ACHN (cell line): ENCODE measurements around the gene THSD7B.
"Not testable (repeated sequence)": the region's sequence is repeated elsewhere in the genome, so short reads cannot be mapped to it uniquely, and the experiment has no call there.

Experiments
- DNase-seq: peaks from one replicate; pipeline ENCODE4 v3.0.0-alpha.2; 2015
- in situ Hi-C: cut with HindIII; loops from 2 replicates; pipeline ENCODE4 v1.10.0; 2017; ENCODE audit warnings: low sequenced_read_pairs, low pct_ligation_motif_present, low pct_unique_long_range_greater_than_20kb

The THSD7B gene

DNA sequence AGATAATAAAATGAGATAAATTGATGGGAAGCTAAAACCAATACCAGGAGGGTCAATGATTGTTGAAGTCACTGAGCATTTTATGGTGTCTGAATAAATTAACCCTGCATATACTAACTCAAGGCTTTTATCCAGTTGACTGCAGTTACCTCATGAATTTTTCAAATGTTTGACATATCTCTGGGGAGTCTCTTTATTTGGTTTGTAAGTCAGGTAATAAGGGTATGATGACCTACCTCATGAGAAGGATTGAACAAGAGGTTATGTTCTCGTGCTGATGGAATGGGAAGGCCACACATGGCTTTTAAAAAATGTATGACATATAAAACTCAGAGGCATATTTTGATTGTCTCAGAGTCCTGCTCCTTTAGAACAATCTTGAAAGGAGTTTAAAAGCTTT is 237.6 kb downstream of the THSD7B start:
- no peak for DNase-seq
- in situ Hi-C loops: no loop called here

DNA sequence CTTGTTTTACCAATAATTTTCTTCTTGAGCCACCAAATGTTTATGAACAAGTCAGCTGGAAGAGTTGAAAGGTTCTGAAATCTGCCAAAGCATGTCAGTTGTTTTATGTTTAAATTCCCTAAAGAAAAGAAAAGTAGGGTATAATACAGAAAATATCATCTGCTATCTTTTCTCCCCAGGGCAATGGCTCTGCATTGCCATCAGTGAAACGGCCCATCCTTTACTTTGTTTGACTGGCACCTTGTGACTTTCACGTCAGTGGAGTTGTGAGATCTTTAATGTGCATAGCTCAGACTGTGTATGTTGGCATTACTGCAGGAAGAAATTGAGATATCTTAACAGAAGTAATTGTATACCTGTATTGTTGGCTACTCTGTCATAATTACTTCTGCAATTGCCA is 239.9 kb downstream of the THSD7B start:
- DNase-seq: no peak
- in situ Hi-C loops: no loop called here

DNA sequence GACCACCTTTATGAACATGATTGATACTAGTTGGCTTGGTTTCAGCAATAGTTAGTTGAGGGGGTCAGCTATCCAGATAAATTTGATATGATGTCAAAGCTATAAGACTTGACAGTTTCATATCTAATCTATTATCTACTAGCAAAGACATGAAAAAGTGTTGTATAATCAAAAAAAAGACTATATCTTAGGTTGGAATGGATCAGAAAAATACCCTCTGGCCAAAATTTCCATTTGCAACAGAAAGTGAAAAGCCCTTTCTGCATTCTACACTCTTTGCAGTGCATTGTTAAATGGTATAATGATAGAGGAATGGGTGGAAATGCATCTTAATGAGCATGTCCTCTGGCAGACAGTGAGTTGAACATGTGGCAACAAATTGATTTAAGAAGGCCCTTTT is 242.6 kb downstream of the THSD7B start:
- in situ Hi-C loops: no loop called here
- DNase-seq: no peak

DNA sequence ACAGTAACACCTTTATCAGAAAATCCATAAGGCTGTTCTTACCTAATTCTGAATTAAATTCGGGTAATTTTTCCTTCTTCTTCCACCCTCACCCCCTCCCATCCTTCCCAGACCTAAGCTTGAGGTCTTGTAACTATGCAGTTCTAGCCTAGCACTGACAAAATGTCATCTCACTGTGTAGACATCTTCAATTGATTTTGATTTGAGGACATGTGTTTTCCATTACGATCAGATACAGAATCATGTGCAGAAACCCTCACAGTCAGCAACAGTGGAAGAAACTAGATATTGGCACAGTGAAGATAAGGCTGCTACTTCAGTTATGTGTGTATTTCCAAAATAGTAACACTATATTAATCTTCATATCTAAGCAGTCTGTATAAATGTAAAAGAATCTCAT is 244.6 kb downstream of the THSD7B start:
- in situ Hi-C loops: no loop called here
- no peak for DNase-seq

GRCh38 chr2:137020452-137021196 is 255.3 kb downstream of the THSD7B start:
- in situ Hi-C loops: no loop called here
- no peak for DNase-seq

- in situ Hi-C loops: no loop called here
- DNase-seq: no peak
These were observed 256.4 kb downstream of the THSD7B start for GRCh38 chr2:137021763-137022162.

DNA sequence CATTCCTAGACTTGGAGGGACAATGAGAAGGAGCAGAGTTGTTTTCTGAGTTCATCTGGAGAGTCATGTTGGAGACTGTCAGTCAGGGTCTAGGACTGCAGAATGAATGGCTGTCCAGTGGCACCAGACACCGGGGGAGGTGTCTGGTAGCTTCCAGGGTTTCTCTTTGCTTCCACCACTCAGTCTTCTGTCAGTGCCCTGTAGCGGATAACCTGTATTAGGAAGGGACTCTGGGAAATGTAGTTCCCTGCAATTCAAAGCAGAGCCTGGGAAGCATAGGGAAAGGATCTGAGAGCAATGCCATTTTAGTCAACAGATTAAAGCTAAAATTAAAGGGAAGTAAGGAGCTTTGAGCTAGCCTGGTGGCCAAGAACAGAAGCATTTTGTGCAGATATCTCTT is 257.9 kb downstream of the THSD7B start:
- DNase-seq: no peak
- in situ Hi-C loops: no loop called here

- in situ Hi-C loops: no loop called here
- no peak for DNase-seq
These were observed 266.4 kb downstream of the THSD7B start for GRCh38 chr2:137031731-137032130.

- DNase-seq: no peak
- in situ Hi-C loops: no loop called here
These were observed 271.3 kb downstream of the THSD7B start for GRCh38 chr2:137036619-137037018.

DNA sequence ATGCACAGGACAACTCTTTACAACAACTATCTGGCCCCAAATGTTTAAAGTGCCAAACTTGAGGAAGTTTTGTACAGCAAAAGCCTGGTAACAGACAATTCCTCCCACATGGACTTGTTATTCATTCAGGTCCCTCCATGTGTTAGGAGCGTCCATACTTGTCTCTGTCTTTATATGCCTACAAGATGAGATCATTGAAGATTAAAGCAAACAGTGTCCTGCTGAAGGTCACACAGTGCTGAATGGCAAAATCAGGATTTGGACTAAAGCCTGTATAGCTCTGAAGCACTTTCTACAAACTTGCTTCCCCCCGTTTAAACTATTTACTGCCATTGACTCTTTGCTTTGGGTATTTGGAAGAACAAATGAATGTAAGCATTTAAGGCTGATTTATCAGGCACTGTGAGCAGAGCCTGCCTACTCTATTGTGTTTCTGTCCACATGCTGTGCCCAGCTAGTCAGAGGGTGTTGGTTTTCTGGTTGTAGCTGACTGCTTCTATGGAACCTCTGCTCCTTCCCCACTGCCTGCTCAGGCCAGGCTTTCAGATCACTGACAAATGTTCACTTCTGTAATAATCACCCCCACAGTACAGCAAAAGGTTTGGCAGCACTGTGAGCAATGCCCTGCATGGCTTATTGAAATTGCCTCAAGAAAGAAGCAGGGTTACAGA is 274.3 kb downstream of the THSD7B start:
- no peak for DNase-seq

DNA sequence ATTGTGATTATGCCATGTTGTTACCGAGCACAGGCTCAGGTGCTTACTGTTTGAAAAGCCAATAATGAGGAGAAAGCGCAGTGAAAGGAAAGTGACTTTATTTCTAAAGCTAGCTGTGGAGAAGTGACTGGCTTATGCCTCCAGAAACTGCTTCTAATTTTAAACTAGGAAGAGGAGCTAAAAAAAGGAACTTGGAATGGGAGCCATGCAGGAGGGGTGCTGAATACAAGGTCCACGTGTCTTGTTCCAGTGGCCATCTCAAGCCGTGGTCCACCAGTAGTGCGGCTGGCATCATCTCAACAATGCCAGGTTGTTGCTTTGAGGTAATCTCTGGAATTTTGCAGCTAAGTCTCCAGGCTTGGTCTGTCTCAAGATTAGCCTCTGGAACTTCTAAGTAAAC is 282.0 kb downstream of the THSD7B start:
- no peak for DNase-seq
- in situ Hi-C loops: no loop called here

More for the DNA sequence above, 274.3 kb downstream of the THSD7B start:
- in situ Hi-C loops: no loop called here

- no peak for DNase-seq
- in situ Hi-C loops: no loop called here
These were observed 283.1 kb downstream of the THSD7B start for GRCh38 chr2:137048455-137048854.

GRCh38 chr2:137049518-137049917 is 284.2 kb downstream of the THSD7B start:
- in situ Hi-C loops: no loop called here
- no peak for DNase-seq

- DNase-seq: peak; percentile 26
- in situ Hi-C loops: no loop called here
These were observed 285.6 kb downstream of the THSD7B start for GRCh38 chr2:137050949-137051348.

DNA sequence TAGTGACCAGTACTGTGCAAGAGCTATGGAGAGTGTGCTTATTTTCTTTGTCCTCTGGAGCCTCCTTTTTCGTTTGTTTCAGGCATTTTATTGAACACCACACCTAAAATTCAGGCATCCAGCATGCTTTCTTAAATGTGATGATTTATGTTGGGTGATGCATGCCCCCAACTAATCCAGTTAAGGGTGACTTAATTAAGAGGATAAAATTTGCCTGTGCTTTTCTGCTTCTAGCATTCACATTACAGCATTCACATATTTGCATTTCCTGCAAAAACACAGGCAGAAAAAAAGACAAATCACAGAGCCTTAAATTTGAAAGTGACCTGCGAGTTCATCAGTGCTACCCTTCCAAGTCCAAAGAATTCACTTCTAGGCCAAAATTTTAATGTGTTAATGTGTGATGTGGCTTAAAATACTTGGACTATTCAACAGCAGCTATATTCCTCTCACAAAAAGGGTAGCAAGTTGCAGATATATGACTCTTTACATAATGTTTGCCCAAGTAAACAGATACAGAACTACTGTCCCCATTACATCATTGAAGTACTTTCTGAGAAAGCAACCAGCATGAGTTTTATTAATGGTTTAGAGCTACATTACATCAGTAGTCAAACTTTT is 286.5 kb downstream of the THSD7B start:
- no peak for DNase-seq
- in situ Hi-C loops: no loop called here

- no peak for DNase-seq
- in situ Hi-C loops: no loop called here
These were observed 291.4 kb downstream of the THSD7B start for GRCh38 chr2:137056704-137057103.

DNA sequence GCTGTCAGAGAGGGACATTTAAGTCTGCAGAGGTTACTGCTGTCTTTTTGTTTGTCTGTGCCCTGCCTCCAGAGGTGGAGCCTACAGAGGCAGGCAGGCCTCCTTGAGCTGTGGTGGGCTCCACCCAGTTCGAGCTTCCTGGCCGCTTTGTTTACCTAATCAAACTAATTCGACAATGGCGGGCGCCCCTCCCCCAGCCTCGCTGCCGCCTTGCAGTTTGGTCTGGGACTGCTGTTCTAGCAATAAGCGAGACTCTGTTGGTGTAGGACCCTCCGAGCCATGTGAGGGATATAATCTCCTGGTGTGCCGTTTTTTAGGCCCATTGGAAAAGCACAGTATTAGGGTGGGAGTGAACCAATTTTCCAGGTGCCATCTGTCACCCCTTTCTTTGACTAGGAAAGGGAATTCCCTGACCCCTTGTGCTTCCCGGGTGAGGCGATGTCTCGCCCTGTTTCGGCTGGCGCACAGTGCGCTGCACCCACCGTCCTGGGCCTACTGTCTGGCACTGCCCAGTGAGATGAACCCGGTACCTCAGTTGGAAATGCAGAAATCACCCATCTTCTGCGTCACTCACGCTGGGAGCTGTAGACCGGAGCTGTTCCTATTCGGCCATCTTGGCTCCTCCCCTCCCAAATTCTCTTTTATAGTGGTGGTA is 310.9 kb downstream of the THSD7B start:
- in situ Hi-C loops: not testable (repeated sequence)

GRCh38 chr2:137091704-137092103 is 326.4 kb downstream of the THSD7B start:
- no peak for DNase-seq
- in situ Hi-C loops: no loop called here

More for the DNA sequence above, 310.9 kb downstream of the THSD7B start:
- not testable (repeated sequence) for DNase-seq

- no peak for DNase-seq
- in situ Hi-C loops: no loop called here
These were observed 327.8 kb downstream of the THSD7B start for GRCh38 chr2:137093116-137093515.
